Stimulated activated CD4-positive, alpha-beta T cell treated with anti-CD3 and anti-CD28 coated beads, Interleukin-12 subunit alpha, Interleukin-12 subunit beta, amount 100 ng/mL, for 24 hours (primary cell): Measurements from ENCODE around the gene MEOX1.

Experiments used
- DNase-seq, 2 experiments: peaks; one replicate each; pipeline ENCODE4 v3.0.0-alpha.2; 2020; ENCODE audit warnings: low read depth in 2 of 2

Gene MEOX1

GRCh38 chr17:43655693-43656255 lies 5.9 kb downstream of the MEOX1 start:
- no peak for DNase-seq

- DNase-seq: no peak
Measured at GRCh38 chr17:43652124-43652480, 9.6 kb downstream of the MEOX1 start.

- no peak for DNase-seq
Measured at GRCh38 chr17:43650471-43650870, 11.3 kb downstream of the MEOX1 start.

GRCh38 chr17:43648916-43649315 lies 12.8 kb downstream of the MEOX1 start:
- no peak for DNase-seq

GRCh38 chr17:43645765-43646481 lies 15.8 kb downstream of the MEOX1 start:
- DNase-seq: no peak

GRCh38 chr17:43645450-43645764 lies 16.3 kb downstream of the MEOX1 start:
- no peak for DNase-seq

GRCh38 chr17:43644081-43644480 lies 17.6 kb downstream of the MEOX1 start:
- no peak for DNase-seq

- no peak for DNase-seq
Measured at GRCh38 chr17:43641416-43641815, 20.3 kb downstream of the MEOX1 start.

GRCh38 chr17:43640491-43641252 lies 21.1 kb downstream of the MEOX1 start:
- no peak for DNase-seq

GRCh38 chr17:43637563-43638323 lies 24.0 kb downstream of the MEOX1 start:
- no peak for DNase-seq

GRCh38 chr17:43636426-43636825 lies 25.3 kb downstream of the MEOX1 start:
- DNase-seq: no peak

GRCh38 chr17:43634591-43635125 lies 27.1 kb downstream of the MEOX1 start:
- DNase-seq: no peak

- DNase-seq: no peak
Measured at GRCh38 chr17:43632221-43632620, 29.5 kb downstream of the MEOX1 start.

GRCh38 chr17:43631429-43631828 lies 30.3 kb downstream of the MEOX1 start:
- DNase-seq: no peak

GRCh38 chr17:43628089-43628650 lies 33.6 kb downstream of the MEOX1 start:
- no peak for DNase-seq

GRCh38 chr17:43627653-43628052 lies 34.1 kb downstream of the MEOX1 start:
- DNase-seq: no peak

GRCh38 chr17:43626023-43626422 lies 35.7 kb downstream of the MEOX1 start:
- DNase-seq: no peak

- no peak for DNase-seq
Measured at GRCh38 chr17:43625606-43626005, 36.1 kb downstream of the MEOX1 start.

- DNase-seq: no peak
Measured at GRCh38 chr17:43620581-43620980, 41.1 kb downstream of the MEOX1 start.

GRCh38 chr17:43620147-43620546 lies 41.6 kb downstream of the MEOX1 start:
- no peak for DNase-seq

GRCh38 chr17:43619705-43620104 lies 42.0 kb downstream of the MEOX1 start:
- DNase-seq: no peak

- DNase-seq: no peak
Measured at GRCh38 chr17:43618276-43618675, 43.4 kb downstream of the MEOX1 start.
